Neural cell (in vitro differentiated cells): ENCODE results near the gene PARP1. TPM values are rescaled to one million over a fixed set of nuclear protein-coding genes. Genes with fewer than 3 reads are reported as not detected.

ENCODE experiments used
- H2AFZ ChIP-seq: fragments of 200-600, 300-800 bp; sonication (generic), shearing (Covaris generic); 2 replicates; pipeline ENCODE4 v1.6.0; 2014; ENCODE audit warnings: low read depth, mild to moderate bottlenecking, antibody characterized with exemption, low read length, moderate library complexity
- H3F3A ChIP-seq: fragments of 200-600 bp; shearing (Covaris generic); 2 replicates; pipeline ENCODE4 v1.6.1; 2016; ENCODE audit warnings: mild to moderate bottlenecking, moderate library complexity, mixed read lengths, antibody characterized with exemption, low read length; ENCODE audit not compliant: insufficient read depth, poor library complexity, severe bottlenecking
- H3K27ac ChIP-seq: fragments of 200-600, 300-800 bp; sonication (generic), shearing (Covaris generic); 2 replicates; pipeline ENCODE4 v1.5.1; 2014; ENCODE audit warnings: mild to moderate bottlenecking, low read length, moderate library complexity
- H3K27me3 ChIP-seq: fragments of 300-800, 200-600 bp; sonication (generic), shearing (Covaris generic); 2 replicates; pipeline ENCODE4 v1.6.0; 2014; ENCODE audit warnings: mild to moderate bottlenecking, low read depth, low read length, moderate library complexity; ENCODE audit not compliant: insufficient read depth
- H3K36me3 ChIP-seq: fragments of 300-800, 200-600 bp; sonication (generic), shearing (Covaris generic); 2 replicates; pipeline ENCODE4 v1.5.1; 2014; ENCODE audit warnings: mild to moderate bottlenecking, antibody characterized with exemption, low read length, moderate library complexity; ENCODE audit not compliant: insufficient read depth
- H3K4me2 ChIP-seq: fragments of 300-800, 200-600 bp; sonication (generic), shearing (Covaris generic); 2 replicates; pipeline ENCODE4 v1.6.0; 2014; ENCODE audit warnings: mild to moderate bottlenecking, low read length
- H3K4me3 ChIP-seq: fragments of 300-800, 200-600 bp; sonication (generic), shearing (Covaris generic); 2 replicates; pipeline ENCODE4 v1.5.1; 2014; ENCODE audit warnings: mild to moderate bottlenecking, low read length, moderate library complexity
- H3K79me2 ChIP-seq: fragments of 200-600 bp; shearing (Covaris generic); replicated peaks from 2 replicates; pipeline ENCODE4 v1.6.0; 2014; ENCODE audit warnings: mild to moderate bottlenecking, low read length, moderate library complexity; ENCODE audit not compliant: insufficient read depth
- H3K9ac ChIP-seq: fragments of 300-800, 200-600 bp; sonication (generic), shearing (Covaris generic); 2 replicates; pipeline ENCODE4 v1.6.1; 2016; ENCODE audit warnings: mild to moderate bottlenecking, low read length, mixed read lengths
- H3K9me2 ChIP-seq: fragments of 200-600 bp; shearing (Covaris generic); 2 replicates; pipeline ENCODE4 v1.6.1; 2016; ENCODE audit warnings: mild to moderate bottlenecking, low read length, mixed read lengths; ENCODE audit not compliant: insufficient read depth
- H3K9me3 ChIP-seq: fragments of 200-600, 300-800 bp; sonication (generic), shearing (Covaris generic); 2 replicates; pipeline ENCODE4 v1.6.1; 2016; ENCODE audit warnings: mild to moderate bottlenecking, mixed run types, low read length, moderate library complexity, mixed read lengths
- H4K20me1 ChIP-seq: fragments of 200-600 bp; shearing (Covaris generic); 2 replicates; pipeline ENCODE4 v1.6.1; 2016; ENCODE audit warnings: mild to moderate bottlenecking, mixed run types; ENCODE audit not compliant: insufficient read depth
- CTCF ChIP-seq: fragments of 450-650 bp; IDR thresholded peaks from 2 replicates; pipeline ENCODE4 v1.5.1; 2014; ENCODE audit warnings: antibody characterized with exemption, mild to moderate bottlenecking, moderate library complexity; ENCODE audit not compliant: poor library complexity, severe bottlenecking
- EP300 ChIP-seq: fragments of 450-650 bp; conservative IDR thresholded peaks from 2 replicates; pipeline ENCODE4 v1.6.1; 2014; ENCODE audit warnings: antibody characterized with exemption, mild to moderate bottlenecking, moderate library complexity; ENCODE audit not compliant: poor library complexity, severe bottlenecking
- EZH2 ChIP-seq: fragments of 200-600, 300-800 bp; shearing (Covaris generic), sonication (generic); IDR thresholded peaks from 2 replicates; pipeline ENCODE4 v1.6.1; 2014; ENCODE audit warnings: antibody characterized with exemption, low read length, borderline replicate concordance, mild to moderate bottlenecking; ENCODE audit not compliant: insufficient read depth, poor library complexity, severe bottlenecking
- MXI1 ChIP-seq: fragments of 450-650 bp; conservative IDR thresholded peaks from 2 replicates; pipeline ENCODE4 v1.6.1; 2014; ENCODE audit warnings: antibody characterized with exemption, mild to moderate bottlenecking; ENCODE audit not compliant: poor library complexity, severe bottlenecking
- POLR2AphosphoS5 ChIP-seq: IDR thresholded peaks from 2 replicates; pipeline ENCODE4 v1.6.1; 2012
- RAD21 ChIP-seq: fragments of 450-650 bp; conservative IDR thresholded peaks from 2 replicates; pipeline ENCODE4 v1.6.1; 2014; ENCODE audit warnings: antibody characterized with exemption, mild to moderate bottlenecking, moderate library complexity
- SMC3 ChIP-seq: fragments of 450-650 bp; conservative IDR thresholded peaks from 2 replicates; pipeline ENCODE4 v1.6.1; 2014; ENCODE audit warnings: antibody characterized with exemption, mild to moderate bottlenecking, moderate library complexity; ENCODE audit not compliant: poor library complexity
- TAF1 ChIP-seq: IDR thresholded peaks from 2 replicates; pipeline ENCODE4 v1.6.1; 2012; ENCODE audit warnings: low read depth
- polyA plus RNA-seq: library from polyadenylated mRNA; depleted of rRNA; stranded (reverse); fragments of >200 nt; gene quantifications from 2 replicates; pipeline ENCODE4 v1.2.3, GENCODE V29; 2014
- TF ChIP-seq, protein P1 (sequence below): IDR thresholded peaks from 2 replicates; pipeline ENCODE4 v1.6.1; 2012; ENCODE audit warnings: borderline replicate concordance

The PARP1 gene
- polyA plus RNA-seq, 1 donor from 2014 or later = 112 TPM

- no peaks in the 10 kb centered on the region for H3K9me3 ChIP-seq
- no peak overlapping the region for H3K4me3 ChIP-seq
- no peaks in the 10 kb centered on the region for H3F3A ChIP-seq
- no peak overlapping the region for H3K9ac ChIP-seq
- H3K36me3 ChIP-seq = peaks cover 5% of the 10 kb centered on the region
- H3K9me2 ChIP-seq = no peaks in the 10 kb centered on the region
- H3K79me2 ChIP-seq = peaks cover 2% of the 10 kb centered on the region
- H2AFZ ChIP-seq = no peak overlapping the region
- H3K27me3 ChIP-seq = no peaks in the 10 kb centered on the region
- no peak overlapping the region for H3K4me2 ChIP-seq
- TF ChIP-seq SMC3 (no peak), CTCF (no peak), EP300 (no peak), MXI1 (no peak), TAF1 (no peak), EZH2 (no peak), POLR2AphosphoS5 (no peak), RAD21 (no peak)
- TF ChIP-seq, protein P1, sequence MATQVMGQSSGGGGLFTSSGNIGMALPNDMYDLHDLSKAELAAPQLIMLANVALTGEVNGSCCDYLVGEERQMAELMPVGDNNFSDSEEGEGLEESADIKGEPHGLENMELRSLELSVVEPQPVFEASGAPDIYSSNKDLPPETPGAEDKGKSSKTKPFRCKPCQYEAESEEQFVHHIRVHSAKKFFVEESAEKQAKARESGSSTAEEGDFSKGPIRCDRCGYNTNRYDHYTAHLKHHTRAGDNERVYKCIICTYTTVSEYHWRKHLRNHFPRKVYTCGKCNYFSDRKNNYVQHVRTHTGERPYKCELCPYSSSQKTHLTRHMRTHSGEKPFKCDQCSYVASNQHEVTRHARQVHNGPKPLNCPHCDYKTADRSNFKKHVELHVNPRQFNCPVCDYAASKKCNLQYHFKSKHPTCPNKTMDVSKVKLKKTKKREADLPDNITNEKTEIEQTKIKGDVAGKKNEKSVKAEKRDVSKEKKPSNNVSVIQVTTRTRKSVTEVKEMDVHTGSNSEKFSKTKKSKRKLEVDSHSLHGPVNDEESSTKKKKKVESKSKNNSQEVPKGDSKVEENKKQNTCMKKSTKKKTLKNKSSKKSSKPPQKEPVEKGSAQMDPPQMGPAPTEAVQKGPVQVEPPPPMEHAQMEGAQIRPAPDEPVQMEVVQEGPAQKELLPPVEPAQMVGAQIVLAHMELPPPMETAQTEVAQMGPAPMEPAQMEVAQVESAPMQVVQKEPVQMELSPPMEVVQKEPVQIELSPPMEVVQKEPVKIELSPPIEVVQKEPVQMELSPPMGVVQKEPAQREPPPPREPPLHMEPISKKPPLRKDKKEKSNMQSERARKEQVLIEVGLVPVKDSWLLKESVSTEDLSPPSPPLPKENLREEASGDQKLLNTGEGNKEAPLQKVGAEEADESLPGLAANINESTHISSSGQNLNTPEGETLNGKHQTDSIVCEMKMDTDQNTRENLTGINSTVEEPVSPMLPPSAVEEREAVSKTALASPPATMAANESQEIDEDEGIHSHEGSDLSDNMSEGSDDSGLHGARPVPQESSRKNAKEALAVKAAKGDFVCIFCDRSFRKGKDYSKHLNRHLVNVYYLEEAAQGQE = no peak
- H4K20me1 ChIP-seq = no peaks in the 10 kb centered on the region
- no peak overlapping the region for H3K27ac ChIP-seq
Observed at GRCh38 chr1:226388131-226388530, 19.8 kb downstream of the PARP1 start.

GRCh38 chr1:226384717-226385116 lies 23.2 kb downstream of the PARP1 start:
- no peak overlapping the region for H3K4me2 ChIP-seq
- no peak overlapping the region for H3K9ac ChIP-seq
- H3K4me3 ChIP-seq = no peak overlapping the region
- no peaks in the 10 kb centered on the region for H3K79me2 ChIP-seq
- no peaks in the 10 kb centered on the region for H3K9me3 ChIP-seq
- no peaks in the 10 kb centered on the region for H4K20me1 ChIP-seq
- no peak overlapping the region for H3K27ac ChIP-seq
- TF ChIP-seq CTCF (no peak), SMC3 (no peak), EZH2 (no peak), POLR2AphosphoS5 (no peak), MXI1 (no peak), TAF1 (no peak), EP300 (no peak), RAD21 (no peak)
- TF ChIP-seq, protein P1 = no peak
- no peaks in the 10 kb centered on the region for H3K36me3 ChIP-seq
- no peaks in the 10 kb centered on the region for H3K27me3 ChIP-seq
- H3F3A ChIP-seq = no peaks in the 10 kb centered on the region
- no peaks in the 10 kb centered on the region for H3K9me2 ChIP-seq
- H2AFZ ChIP-seq = no peak overlapping the region
